Pancreas (tissue), 10 donors: Measurements from ENCODE around the gene KLK10. TPM values are rescaled to one million over a fixed set of nuclear protein-coding genes. Genes with fewer than 3 reads are reported as not detected.

Experiments
- ATAC-seq, 4 donors: fragments of 200-7000 bp; cut with Tn5 transposase; one replicate each; pipeline versions ENCODE4 v1.8.0 to v1.9.1; 2020; ENCODE audit warnings: mild to moderate bottlenecking in 4 of 4, moderate library complexity in 4 of 4
- DNase-seq, 6 donors: peaks; one replicate each; pipeline ENCODE4 v3.0.0-alpha.2; 2020
- FAIRE-seq: peaks from 2 replicates; lab custom pipeline; 2012; peaks lifted over from hg19 to GRCh38; lab: Jason Lieb, UNC
- H3K27ac ChIP-seq, 4 donors: fragments of 200-600 bp; sonication (generic); 1 replicate in 3 of 4; 2 replicates in 1 of 4; pipeline versions ENCODE4 v1.5.0 to v1.8.0; 2020
- H3K27me3 ChIP-seq, 4 donors: fragments of 200-600 bp; one replicate each; pipeline ENCODE4 v1.8.0; 2021
- H3K36me3 ChIP-seq, 3 donors: fragments of 200-600 bp; sonication (generic) in 1 of 3; one replicate each; pipeline versions ENCODE4 v1.5.0 to v1.8.0; 2020 to 2021
- H3K4me1 ChIP-seq, 3 donors: fragments of 200-600 bp; one replicate each; pipeline ENCODE4 v1.8.0; 2021
- H3K4me3 ChIP-seq, 4 donors: fragments of 200-600 bp; sonication (generic) in 2 of 4; one replicate each; pipeline versions ENCODE4 v1.5.0 to v1.8.0; 2020 to 2021
- H3K9me3 ChIP-seq, 4 donors: fragments of 200-600 bp; one replicate each; pipeline ENCODE4 v1.8.0; 2021
- CTCF ChIP-seq, 4 donors: fragments of 200-600 bp; sonication (generic) in 3 of 4; IDR thresholded peaks; one replicate each; pipeline versions ENCODE4 v1.5.0 to v1.8.0; 2021; ENCODE audit warnings: antibody characterized with exemption in 4 of 4
- WGBS, 2 donors: extraction: QIAGEN DNeasy Blood & Tissue Kit; methylation state at CpG; one replicate each; pipeline ENCODE4 v1.1.7; 2013; 5-methylcytosine and 5-hydroxymethylcytosine counted together
- intact Hi-C, 3 donors: fragments of 100-400 bp; cut with DNase I; formaldehyde crosslinking; loops; one replicate each; pipeline versions ENCODE4 v1.11.1 to v1.14.2; 2022
- polyA plus RNA-seq, 2 donors: library from polyadenylated mRNA; stranded (reverse); fragments of 200-250 nt; gene quantifications; one replicate each; pipeline ENCODE4 v1.2.3, GENCODE V29; 2013
- total RNA-seq, 6 donors: library from RNA; stranded (reverse); fragmentation: NEBNext Ultra II Directional in 4 of 6; extraction: Animal tissue kit (Norgen Biotek cat#: 25700) in 4 of 6; gene quantifications; one replicate each; pipeline versions ENCODE4 v1.2.1 to v1.2.4, GENCODE V29; 2021 to 2023
- donor health status: healthy with polysubstance abuse.
- donor health status: DM: no; HTN: no; CAD: no; lungs with moderate emphysema.
- donor health status: DM: no; HTN: no; CAD: no.
- donor health status: control.
- donor health status: control.
- donor health status: Bipolar disorder and iron deficiency.
- donor health status: DM: yes; HTN: yes; CAD: no.
- donor health status: DM: no; HTN: no; CAD: no.
- donor health status: DM: no; HTN: no; CAD: no.
- donor health status: DM: yes; HTN: yes; CAD: no.

KLK10 gene
- total and polyA plus RNA-seq, 8 donors = 0.15 to 1.7 (median 0.51) TPM

DNA sequence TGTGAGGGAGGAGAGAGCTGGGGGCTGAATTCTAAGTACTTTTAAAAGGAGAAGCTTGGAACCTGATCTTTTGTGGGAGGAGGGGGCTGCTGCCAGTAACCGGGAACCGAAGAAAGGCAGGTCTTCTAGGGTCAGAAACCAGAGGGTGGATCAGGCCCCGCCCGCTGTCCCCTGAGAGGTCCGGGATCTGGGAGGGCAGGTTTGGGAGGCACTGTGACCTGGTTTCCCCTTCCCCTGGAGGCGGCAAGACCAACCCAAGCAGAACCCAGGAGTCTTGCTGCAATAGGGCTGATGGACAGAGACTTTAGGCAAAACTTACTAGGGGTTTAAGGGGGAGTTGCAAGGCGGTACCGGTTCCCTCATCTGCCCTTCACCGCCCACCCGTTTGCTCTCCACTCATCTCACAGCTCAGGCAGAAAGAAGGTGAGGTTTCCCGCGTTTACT lies 17.4 kb downstream of the KLK10 start:
- intact Hi-C loops = no loop called here
- WGBS, 2 donors = 39 to 44% methylated on average over 11 to 12 of the region's 12 CpGs
- TF ChIP-seq CTCF (IDR thresholded peaks at IDR 0.05) = no peak
- H3K36me3 ChIP-seq = no peaks in the 10 kb centered on the region
- peaks cover 0 to 15% (median 0%) of the 10 kb centered on the region in 4 donors for H3K27me3 ChIP-seq
- no peaks in the 10 kb centered on the region for H3K4me1 ChIP-seq
- ATAC-seq = no peak
- no peaks in the 10 kb centered on the region for H3K9me3 ChIP-seq
- DNase-seq = no peak
- H3K27ac ChIP-seq = no peak overlapping the region
- no peak for FAIRE-seq
- no peak overlapping the region for H3K4me3 ChIP-seq

DNA sequence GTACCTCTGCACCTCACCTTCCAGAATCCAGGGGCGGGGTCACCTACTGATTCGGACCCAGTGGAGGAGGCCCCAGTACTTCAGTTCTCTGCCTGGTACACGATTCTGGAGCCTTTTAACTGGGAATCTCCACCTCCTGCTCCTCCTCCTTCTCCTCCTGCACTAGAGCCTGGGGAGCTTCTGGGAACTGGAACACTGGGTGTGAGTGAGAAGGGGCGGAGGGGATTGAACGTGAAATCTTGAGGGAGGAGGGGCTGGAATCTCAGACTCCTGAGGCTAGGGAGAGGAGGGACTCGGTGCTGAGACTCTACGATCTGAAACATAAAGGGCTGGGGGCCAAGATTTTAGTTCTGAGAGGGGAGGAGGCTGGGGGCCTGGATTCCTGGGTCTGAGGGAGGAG lies 18.0 kb downstream of the KLK10 start, which contains the start of gene KLK8:
KLK8 (minus strand) TSS at position 90 of the 400 bp plus-strand sequence. CDS start 437 bp downstream, outside the sequence.
- peaks cover 0 to 15% (median 0%) of the 10 kb centered on the region in 4 donors for H3K27me3 ChIP-seq
- ATAC-seq (no peak), FAIRE-seq (no peak), DNase-seq (no peak)
- H3K4me3 ChIP-seq = no peak within 1 kb of the TSS
- no peak for TF ChIP-seq CTCF (IDR thresholded peaks at IDR 0.05)
- WGBS, 2 donors = 21% methylated on average over 7 of the region's 7 CpGs
- H3K27ac ChIP-seq = no peak within 1 kb of the TSS
- H3K4me1 ChIP-seq = no peaks in the 10 kb centered on the region
- intact Hi-C loops = no loop called here
- no peaks in the 10 kb centered on the region for H3K36me3 ChIP-seq
- H3K9me3 ChIP-seq = no peaks in the 10 kb centered on the region

DNA sequence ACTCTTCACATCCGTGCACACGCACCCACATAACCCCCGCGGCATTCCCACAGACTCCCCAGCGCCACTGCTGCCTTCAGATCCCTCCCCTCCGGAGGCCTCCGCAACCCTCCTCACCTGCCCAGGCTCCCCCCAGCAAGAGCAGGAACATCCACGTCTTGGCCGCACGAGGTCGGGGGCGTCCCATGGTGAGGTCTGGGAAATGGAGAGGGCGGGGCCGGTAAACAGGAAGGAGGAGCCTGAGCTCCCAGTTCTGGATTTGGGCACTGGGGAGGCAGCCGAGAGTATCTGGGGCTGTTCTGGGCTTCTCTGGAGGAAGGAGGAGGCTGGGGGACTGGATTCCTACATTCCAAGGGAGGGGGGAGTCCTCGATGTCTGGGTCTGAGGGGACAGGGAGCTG lies 18.5 kb downstream of the KLK10 start:
- H3K27ac ChIP-seq = no peak overlapping the region
- intact Hi-C loops = no loop called here

DNA sequence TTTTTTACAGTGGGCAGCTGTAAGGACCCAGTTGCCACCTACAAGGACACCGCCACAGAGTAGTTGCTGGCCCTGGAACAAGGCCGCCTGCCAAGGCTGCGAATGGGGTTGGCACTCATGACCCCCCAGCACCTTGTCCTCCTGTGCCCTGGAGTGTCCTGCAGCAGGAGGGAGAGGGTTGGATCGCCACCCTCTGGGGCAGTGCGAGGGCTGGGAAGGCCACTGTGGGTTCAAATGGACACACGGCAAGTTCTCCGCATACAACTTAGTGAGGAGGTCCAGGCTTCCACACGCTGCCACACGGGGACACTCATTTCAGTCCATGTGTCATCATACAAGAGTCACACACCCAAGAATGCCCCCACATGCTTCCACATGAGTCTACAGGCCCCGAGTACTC lies 19.1 kb downstream of the KLK10 start:
- FAIRE-seq (no peak), ATAC-seq (no peak), DNase-seq (no peak)
- H3K4me1 ChIP-seq = no peaks in the 10 kb centered on the region
- H3K36me3 ChIP-seq = no peaks in the 10 kb centered on the region
- TF ChIP-seq CTCF (IDR thresholded peaks at IDR 0.05) = no peak
- no peaks in the 10 kb centered on the region for H3K9me3 ChIP-seq
- intact Hi-C loops = no loop called here
- H3K27ac ChIP-seq = no peak overlapping the region
- peaks cover 0 to 15% (median 0%) of the 10 kb centered on the region in 4 donors for H3K27me3 ChIP-seq
- H3K4me3 ChIP-seq = no peak overlapping the region
- 69 to 70% methylated on average over 10 of the region's 10 CpGs for WGBS, 2 donors

More for the DNA sequence above, 18.5 kb downstream of the KLK10 start:
- Histone ChIP-seq H3K4me3 (no peak overlapping the region), H3K27me3 (peaks cover 0 to 15% (median 0%) of the 10 kb centered on the region in 4 donors), H3K36me3 (no peaks in the 10 kb centered on the region), H3K4me1 (no peaks in the 10 kb centered on the region), H3K9me3 (no peaks in the 10 kb centered on the region)
- WGBS, 2 donors = 23 to 26% methylated on average over 16 of the region's 16 CpGs
- no peak for TF ChIP-seq CTCF (IDR thresholded peaks at IDR 0.05)
- FAIRE-seq (no peak), DNase-seq (no peak), ATAC-seq (no peak)

GRCh38 chr19:50998686-50999085 lies 20.8 kb downstream of the KLK10 start:
- TF ChIP-seq CTCF (IDR thresholded peaks at IDR 0.05) = no peak
- DNase-seq (no peak), FAIRE-seq (no peak), ATAC-seq (no peak)
- Histone ChIP-seq H3K27ac (no peak overlapping the region), H3K4me1 (no peaks in the 10 kb centered on the region), H3K36me3 (no peaks in the 10 kb centered on the region), H3K9me3 (no peaks in the 10 kb centered on the region), H3K4me3 (no peak overlapping the region), H3K27me3 (peaks cover 0 to 15% (median 0%) of the 10 kb centered on the region in 4 donors)
- 27 to 28% methylated on average over 4 of the region's 4 CpGs for WGBS, 2 donors
- intact Hi-C loops = no loop called here
